ENCODE data around the gene TTC27.

DNA sequence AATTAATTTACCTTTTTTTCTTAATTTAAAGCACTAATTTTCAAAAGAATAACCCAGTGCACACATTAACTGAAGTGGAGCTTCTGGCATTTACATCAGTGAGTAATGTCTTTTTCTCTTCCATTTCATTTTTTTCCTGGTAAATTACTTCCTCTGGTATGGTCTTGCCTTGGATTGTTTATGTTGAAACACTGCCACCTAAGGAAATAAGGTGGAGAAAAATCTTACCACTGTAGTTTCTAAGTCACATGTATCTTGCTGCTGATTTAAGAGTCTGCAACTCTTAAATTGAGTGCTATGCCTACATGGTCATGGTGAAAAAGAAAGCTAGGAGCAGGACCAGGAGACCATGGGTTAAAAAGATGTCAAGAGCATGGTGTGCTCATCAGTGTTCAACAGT, 51.0 kb downstream of the TTC27 start:
- TF ChIP-seq, protein P1, sequence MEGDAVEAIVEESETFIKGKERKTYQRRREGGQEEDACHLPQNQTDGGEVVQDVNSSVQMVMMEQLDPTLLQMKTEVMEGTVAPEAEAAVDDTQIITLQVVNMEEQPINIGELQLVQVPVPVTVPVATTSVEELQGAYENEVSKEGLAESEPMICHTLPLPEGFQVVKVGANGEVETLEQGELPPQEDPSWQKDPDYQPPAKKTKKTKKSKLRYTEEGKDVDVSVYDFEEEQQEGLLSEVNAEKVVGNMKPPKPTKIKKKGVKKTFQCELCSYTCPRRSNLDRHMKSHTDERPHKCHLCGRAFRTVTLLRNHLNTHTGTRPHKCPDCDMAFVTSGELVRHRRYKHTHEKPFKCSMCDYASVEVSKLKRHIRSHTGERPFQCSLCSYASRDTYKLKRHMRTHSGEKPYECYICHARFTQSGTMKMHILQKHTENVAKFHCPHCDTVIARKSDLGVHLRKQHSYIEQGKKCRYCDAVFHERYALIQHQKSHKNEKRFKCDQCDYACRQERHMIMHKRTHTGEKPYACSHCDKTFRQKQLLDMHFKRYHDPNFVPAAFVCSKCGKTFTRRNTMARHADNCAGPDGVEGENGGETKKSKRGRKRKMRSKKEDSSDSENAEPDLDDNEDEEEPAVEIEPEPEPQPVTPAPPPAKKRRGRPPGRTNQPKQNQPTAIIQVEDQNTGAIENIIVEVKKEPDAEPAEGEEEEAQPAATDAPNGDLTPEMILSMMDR (IDR thresholded peaks at IDR 0.05): no peak
- TF ChIP-seq ZFX (IDR thresholded peaks at IDR 0.05; ENCODE audit: borderline replicate concordance): no peak

All from 22Rv1 (cell line).